OCI-LY7 (cell line): ENCODE data around the gene KCNG1. TPM values are rescaled to one million over a fixed set of nuclear protein-coding genes. Genes with fewer than 3 reads are reported as not detected.

Source experiments
- BruUV-seq: library from RNA; stranded (reverse); fragments of 400-500 nt; replicated peaks from 2 replicates; lab custom pipeline; 2021; lab: Mats Ljungman, UMichigan
- CTCF ChIA-PET: fragments of 300-600 bp; sonication (Branson Sonifier 250); formaldehyde crosslinking; loops from one replicate; lab custom pipeline; 2022; ENCODE audit warnings: antibody characterized with exemption; ENCODE audit not compliant: unreplicated experiment; lab: Charles Lee
- POLR2A ChIA-PET: fragments of 300-600 bp; sonication (Branson Sonifier 250); formaldehyde crosslinking; loops from one replicate; lab custom pipeline; 2022; ENCODE audit warnings: antibody characterized with exemption; lab: Charles Lee
- DNase-seq: peaks from one replicate; pipeline ENCODE4 v3.0.0-alpha.2; 2015; ENCODE audit warnings: low spot score
- H2AFZ ChIP-seq: fragments of 200-600 bp; sonication (generic), shearing (Covaris generic); 2 replicates; pipeline ENCODE4 v1.6.1; 2014; ENCODE audit warnings: mild to moderate bottlenecking, antibody characterized with exemption, low read length, moderate library complexity
- H3K27ac ChIP-seq: fragments of 200-600 bp; sonication (generic); 2 replicates; pipeline ENCODE4 v1.5.1; 2014; ENCODE audit warnings: mixed run types, low read depth, mild to moderate bottlenecking, moderate library complexity, low read length, inconsistent platforms; ENCODE audit not compliant: poor library complexity, severe bottlenecking
- H3K36me3 ChIP-seq: fragments of 200-600 bp; sonication (generic); 2 replicates; pipeline ENCODE4 v1.6.1; 2014; ENCODE audit warnings: mild to moderate bottlenecking, antibody characterized with exemption, low read length, moderate library complexity, mixed read lengths; ENCODE audit not compliant: insufficient read depth
- H3K4me1 ChIP-seq: fragments of 200-600 bp; sonication (generic); 2 replicates; pipeline ENCODE4 v1.5.1; 2014; ENCODE audit warnings: mild to moderate bottlenecking, low read length; ENCODE audit not compliant: insufficient read depth, poor library complexity, severe bottlenecking
- H3K4me2 ChIP-seq: fragments of 200-600 bp; sonication (generic); 2 replicates; pipeline ENCODE4 v1.6.1; 2014; ENCODE audit warnings: mild to moderate bottlenecking, low read length
- H3K4me3 ChIP-seq: fragments of 200-600 bp; sonication (generic); 2 replicates; pipeline ENCODE4 v1.5.1; 2014; ENCODE audit warnings: mild to moderate bottlenecking, low read depth, low read length; ENCODE audit not compliant: poor library complexity, severe bottlenecking
- H3K79me2 ChIP-seq: fragments of 200-600 bp; sonication (generic); 2 replicates; pipeline ENCODE4 v1.6.1; 2016; ENCODE audit warnings: low read depth, mild to moderate bottlenecking, low read length, moderate library complexity, mixed read lengths; ENCODE audit not compliant: insufficient read depth
- H3K9me2 ChIP-seq: fragments of 200-600 bp; sonication (generic); 2 replicates; pipeline ENCODE4 v1.6.1; 2016; ENCODE audit warnings: mild to moderate bottlenecking, low read length, mixed read lengths; ENCODE audit not compliant: insufficient read depth
- H3K9me3 ChIP-seq: fragments of 200-600 bp; sonication (generic); 2 replicates; pipeline ENCODE4 v1.6.1; 2014; ENCODE audit warnings: mild to moderate bottlenecking, mixed run types, low read length, mixed read lengths
- H4K20me1 ChIP-seq: fragments of 200-600 bp; sonication (generic); 2 replicates; pipeline ENCODE4 v1.6.1; 2014; ENCODE audit warnings: mild to moderate bottlenecking, antibody characterized with exemption, low read length, moderate library complexity, mixed read lengths; ENCODE audit not compliant: insufficient read depth
- CTCF ChIP-seq: fragments of 200-600 bp; sonication (generic); conservative IDR thresholded peaks from 2 replicates; pipeline ENCODE4 v1.5.1; 2014; ENCODE audit warnings: mild to moderate bottlenecking, antibody characterized with exemption, low read length, moderate library complexity, mixed read lengths
- EZH2phosphoT487 ChIP-seq: fragments of 200-600 bp; sonication (generic); IDR thresholded peaks from 2 replicates; pipeline ENCODE4 v1.6.1; 2018; ENCODE audit warnings: low read depth, borderline replicate concordance, mild to moderate bottlenecking, mixed run types, antibody characterized with exemption, low read length, moderate library complexity, mixed read lengths
- intact Hi-C: fragments of 100-400 bp; cut with micrococcal nuclease; formaldehyde crosslinking; loops from one replicate; pipeline ENCODE4 v1.10.0; 2022; ENCODE audit not compliant: unreplicated experiment
- total RNA-seq, 2 experiments: library from RNA; depleted of rRNA in 1 of 2; stranded (reverse); fragments of >200 nt in 1 of 2; shearing (Covaris generic) in 1 of 2; gene quantifications; 2 replicates each; pipeline ENCODE4 v1.2.3, GENCODE V29; 2014 to 2022

KCNG1 gene
- total RNA-seq, 2 experiments from 2014 or later = not detected

DNA sequence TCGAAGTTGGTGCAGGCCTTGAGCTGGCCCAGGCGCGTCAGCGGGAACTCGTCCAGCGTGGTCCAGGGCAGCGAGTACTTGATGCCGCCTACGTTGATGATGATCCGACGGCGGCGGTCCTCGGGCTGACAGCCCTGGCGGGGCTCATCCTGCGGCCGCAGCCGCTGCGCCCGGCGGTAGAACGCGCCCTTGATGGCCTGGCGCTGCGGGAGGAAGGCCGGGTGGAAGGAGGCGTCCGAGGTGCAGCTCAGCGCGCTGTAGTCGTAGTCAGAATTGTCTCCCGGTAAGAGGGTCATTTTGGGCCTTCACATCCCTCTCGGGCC lies 12.9 kb downstream of the KCNG1 start:
- no peaks in the 10 kb centered on the region for H3K4me1 ChIP-seq
- TF ChIP-seq EZH2phosphoT487 (no peak), CTCF (no peak)
- H3K4me3 ChIP-seq = no peak overlapping the region
- H3K36me3 ChIP-seq = no peaks in the 10 kb centered on the region
- no peak overlapping the region for H2AFZ ChIP-seq
- intact Hi-C loops = no loop called here
- no peak overlapping the region for H3K4me2 ChIP-seq
- ChIA-PET POLR2A (no interaction called here), CTCF (no interaction called here)
- no peak for DNase-seq
- no TSS peak for BruUV-seq
- H4K20me1 ChIP-seq = no peaks in the 10 kb centered on the region
- H3K9me3 ChIP-seq = no peaks in the 10 kb centered on the region
- H3K79me2 ChIP-seq = no peaks in the 10 kb centered on the region
- H3K27ac ChIP-seq = no peak overlapping the region
- no peaks in the 10 kb centered on the region for H3K9me2 ChIP-seq

DNA sequence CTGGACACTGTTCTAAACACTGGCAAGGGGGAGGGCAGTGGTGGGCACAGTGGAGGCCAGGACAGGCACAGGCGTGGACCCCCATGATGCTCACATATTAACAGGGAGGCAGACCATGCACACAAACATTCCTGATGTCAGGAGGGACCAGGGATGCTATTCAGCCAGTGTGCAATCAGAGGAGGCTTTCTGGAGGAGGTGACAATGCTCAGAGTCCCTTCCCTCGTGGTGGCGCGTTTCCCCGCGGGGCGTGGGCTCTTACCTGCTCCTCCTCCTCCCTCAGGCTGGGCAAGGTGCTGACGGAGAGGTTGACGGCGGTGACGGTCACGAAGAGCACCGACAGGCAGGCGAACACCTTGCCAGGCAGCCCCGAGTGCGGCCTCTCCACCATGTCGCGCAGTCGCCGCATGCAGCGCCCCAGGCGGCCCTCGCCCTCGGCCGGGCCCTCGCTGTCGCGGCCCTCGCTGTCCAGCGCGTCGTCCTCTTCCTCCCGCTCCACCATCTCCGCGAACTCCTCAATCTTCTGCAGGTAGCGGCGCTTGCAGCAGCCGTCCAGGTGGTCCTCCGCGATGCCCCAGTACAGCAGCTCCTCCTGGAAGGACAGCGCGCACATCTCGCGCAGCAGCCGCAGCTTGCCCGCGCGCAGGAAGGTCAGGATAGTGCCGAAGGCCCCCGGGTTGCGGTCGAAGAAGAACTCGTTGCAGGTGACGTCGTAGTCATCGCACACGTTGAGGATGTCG lies 13.4 kb downstream of the KCNG1 start:
- no peaks in the 10 kb centered on the region for H3K9me2 ChIP-seq
- no peaks in the 10 kb centered on the region for H3K36me3 ChIP-seq
- CTCF ChIA-PET = no interaction called here
- POLR2A ChIA-PET = no interaction called here
- TF ChIP-seq EZH2phosphoT487 = no peak
- no peak for TF ChIP-seq CTCF
- intact Hi-C loops = no loop called here
- H3K9me3 ChIP-seq = no peaks in the 10 kb centered on the region
- H4K20me1 ChIP-seq = no peaks in the 10 kb centered on the region
- DNase-seq = no peak
- no TSS peak for BruUV-seq
- H3K27ac ChIP-seq = no peak overlapping the region
- no peaks in the 10 kb centered on the region for H3K4me1 ChIP-seq
- no peak overlapping the region for H3K4me3 ChIP-seq
- H2AFZ ChIP-seq = no peak overlapping the region
- no peaks in the 10 kb centered on the region for H3K79me2 ChIP-seq
- H3K4me2 ChIP-seq = no peak overlapping the region

GRCh38 chr20:51008718-51009117 lies 14.2 kb downstream of the KCNG1 start:
- Histone ChIP-seq H3K79me2 (no peaks in the 10 kb centered on the region), H3K36me3 (no peaks in the 10 kb centered on the region), H3K4me2 (no peak overlapping the region), H3K9me3 (no peaks in the 10 kb centered on the region), H3K4me3 (no peak overlapping the region), H3K4me1 (no peaks in the 10 kb centered on the region), H3K9me2 (no peaks in the 10 kb centered on the region), H2AFZ (no peak overlapping the region), H3K27ac (no peak overlapping the region), H4K20me1 (no peaks in the 10 kb centered on the region)
- ChIA-PET POLR2A (no interaction called here), CTCF (no interaction called here)
- no peak for DNase-seq
- TF ChIP-seq CTCF (no peak), EZH2phosphoT487 (no peak)
- BruUV-seq = no TSS peak
- intact Hi-C loops = no loop called here
